OCI-LY7 (cell line): ENCODE data around the gene ZNF711.

Experiments
- CTCF ChIP-seq: fragments of 200-600 bp; sonication (generic); conservative IDR thresholded peaks from 2 replicates; pipeline ENCODE4 v1.5.1; 2014; ENCODE audit warnings: mild to moderate bottlenecking, antibody characterized with exemption, low read length, moderate library complexity, mixed read lengths
- EZH2phosphoT487 ChIP-seq: fragments of 200-600 bp; sonication (generic); IDR thresholded peaks from 2 replicates; pipeline ENCODE4 v1.6.1; 2018; ENCODE audit warnings: low read depth, borderline replicate concordance, mild to moderate bottlenecking, mixed run types, antibody characterized with exemption, low read length, moderate library complexity, mixed read lengths

GRCh38 chrX:85243761-85244449, at the start of gene ZNF711, which contains the start of gene SATL1:
- TF ChIP-seq CTCF (no peak), EZH2phosphoT487 (no peak)
